DOHH2 (cell line): ENCODE results near the gene GRK4.

ENCODE experiments used
- EZH2phosphoT487 ChIP-seq: fragments of 200-600 bp; sonication (generic); IDR thresholded peaks from 2 replicates; pipeline ENCODE4 v1.6.1; 2017; ENCODE audit warnings: borderline replicate concordance, mild to moderate bottlenecking, antibody characterized with exemption, low read length, moderate library complexity, mixed read lengths
- TF ChIP-seq, protein P1 (sequence below): fragments of 200-600 bp; sonication (generic); IDR thresholded peaks from one replicate; pipeline ENCODE4 v1.5.1; 2014; ENCODE audit warnings: antibody characterized with exemption, mild to moderate bottlenecking, low read depth, low read length; ENCODE audit not compliant: poor library complexity, severe bottlenecking

DNA sequence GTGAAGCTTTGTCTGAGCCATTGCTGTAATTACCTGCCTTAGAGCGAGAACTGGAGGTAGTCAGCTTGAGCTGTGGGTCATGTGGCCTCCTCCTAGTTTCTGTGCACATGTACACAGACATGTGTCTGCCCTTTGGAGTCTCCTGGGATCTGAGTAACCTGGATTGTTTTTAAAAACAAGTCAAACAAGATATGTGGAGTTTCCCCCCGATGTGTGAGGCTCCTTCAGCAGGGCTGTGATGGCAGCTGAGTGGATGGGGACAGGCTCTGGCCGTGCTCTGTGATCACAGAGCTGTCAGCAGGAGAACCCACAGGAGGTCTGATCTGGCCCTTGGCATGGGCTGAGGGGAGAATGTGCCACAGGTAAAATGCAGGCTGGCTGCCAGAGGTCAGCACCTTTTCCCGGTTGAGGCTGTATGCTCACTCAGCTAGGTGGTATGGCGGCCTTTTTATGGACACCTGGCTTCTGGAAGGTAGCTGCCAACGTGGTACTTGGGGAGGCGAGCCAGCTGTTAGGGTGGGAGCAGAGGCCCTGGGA is 38.5 kb upstream of the GRK4 start:
- TF ChIP-seq, protein P1, sequence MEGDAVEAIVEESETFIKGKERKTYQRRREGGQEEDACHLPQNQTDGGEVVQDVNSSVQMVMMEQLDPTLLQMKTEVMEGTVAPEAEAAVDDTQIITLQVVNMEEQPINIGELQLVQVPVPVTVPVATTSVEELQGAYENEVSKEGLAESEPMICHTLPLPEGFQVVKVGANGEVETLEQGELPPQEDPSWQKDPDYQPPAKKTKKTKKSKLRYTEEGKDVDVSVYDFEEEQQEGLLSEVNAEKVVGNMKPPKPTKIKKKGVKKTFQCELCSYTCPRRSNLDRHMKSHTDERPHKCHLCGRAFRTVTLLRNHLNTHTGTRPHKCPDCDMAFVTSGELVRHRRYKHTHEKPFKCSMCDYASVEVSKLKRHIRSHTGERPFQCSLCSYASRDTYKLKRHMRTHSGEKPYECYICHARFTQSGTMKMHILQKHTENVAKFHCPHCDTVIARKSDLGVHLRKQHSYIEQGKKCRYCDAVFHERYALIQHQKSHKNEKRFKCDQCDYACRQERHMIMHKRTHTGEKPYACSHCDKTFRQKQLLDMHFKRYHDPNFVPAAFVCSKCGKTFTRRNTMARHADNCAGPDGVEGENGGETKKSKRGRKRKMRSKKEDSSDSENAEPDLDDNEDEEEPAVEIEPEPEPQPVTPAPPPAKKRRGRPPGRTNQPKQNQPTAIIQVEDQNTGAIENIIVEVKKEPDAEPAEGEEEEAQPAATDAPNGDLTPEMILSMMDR, result no peak
- no peak for TF ChIP-seq EZH2phosphoT487
